Naive thymus-derived CD4-positive, alpha-beta T cell (primary cell): ENCODE results near the gene FBXL20. TPM values are rescaled to one million over a fixed set of nuclear protein-coding genes. Genes with fewer than 3 reads are reported as not detected.

Experiments
- ATAC-seq: fragments of 150-1000 bp; cut with Tn5 transposase; 2 replicates; pipeline ENCODE4 v1.10.0; 2021; ENCODE audit warnings: mild to moderate bottlenecking, moderate library complexity
- CTCF ChIA-PET: fragments of 350-600 bp; sonication (Branson Sonifier 250); formaldehyde crosslinking; loops from one replicate; lab custom pipeline; 2021; ENCODE audit warnings: antibody characterized with exemption; lab: Charles Lee
- POLR2A ChIA-PET: fragments of 350-600 bp; sonication (Branson Sonifier 250); formaldehyde crosslinking; loops from one replicate; lab custom pipeline; 2021; ENCODE audit warnings: antibody characterized with exemption, inconsistent platforms; lab: Charles Lee
- DNase-seq, 9 donors: peaks; one replicate each; pipeline versions ENCODE4 v3.0.0 to v3.0.0-alpha.2; 2020 to 2022; ENCODE audit warnings: mixed read lengths in 1 of 9
- H3K27ac ChIP-seq: one replicate; pipeline ENCODE4 v1.7.0; 2013; ENCODE audit warnings: mild to moderate bottlenecking, low read depth, low read length, moderate library complexity
- H3K27me3 ChIP-seq, 2 donors: one replicate each; pipeline ENCODE4 v1.7.0; 2013; ENCODE audit warnings: low read length in 2 of 2, mild to moderate bottlenecking in 2 of 2, moderate library complexity in 2 of 2; ENCODE audit not compliant: control insufficient read depth in 2 of 2, insufficient read depth in 2 of 2
- H3K36me3 ChIP-seq, 3 experiments: 1 replicate in 2 of 3; 2 replicates in 1 of 3; pipeline ENCODE4 v1.7.0; 2013; ENCODE audit warnings: low read length in 3 of 3, mild to moderate bottlenecking in 3 of 3, moderate library complexity in 1 of 3; ENCODE audit not compliant: insufficient read depth in 3 of 3, control insufficient read depth in 2 of 3
- H3K4me1 ChIP-seq, 2 donors: one replicate each; pipeline ENCODE4 v1.7.0; 2013; ENCODE audit warnings: low read length in 2 of 2, mild to moderate bottlenecking in 2 of 2, moderate library complexity in 1 of 2; ENCODE audit not compliant: control insufficient read depth in 2 of 2, insufficient read depth in 2 of 2
- H3K4me3 ChIP-seq: 2 replicates; pipeline ENCODE4 v1.7.0; 2013; ENCODE audit warnings: mild to moderate bottlenecking, low read length
- H3K9me3 ChIP-seq, 3 experiments: 1 replicate in 2 of 3; 2 replicates in 1 of 3; pipeline ENCODE4 v1.7.0; 2013; ENCODE audit warnings: low read length in 3 of 3; ENCODE audit not compliant: control insufficient read depth in 2 of 3
- H3K27ac Mint-ChIP-seq, 9 donors: one replicate each; pipeline ENCODE4 v1.8.0; 2020 to 2022; ENCODE audit warnings: mixed read lengths in 9 of 9, mild to moderate bottlenecking in 8 of 9, moderate library complexity in 5 of 9, inconsistent platforms in 2 of 9
- H3K27me3 Mint-ChIP-seq, 5 donors: one replicate each; pipeline ENCODE4 v1.8.0; 2021 to 2022; ENCODE audit warnings: mixed read lengths in 5 of 5, mild to moderate bottlenecking in 1 of 5
- H3K36me3 Mint-ChIP-seq, 5 donors: one replicate each; pipeline ENCODE4 v1.8.0; 2020 to 2022; ENCODE audit warnings: mixed read lengths in 5 of 5, mild to moderate bottlenecking in 3 of 5, inconsistent platforms in 1 of 5
- H3K4me1 Mint-ChIP-seq, 7 donors: one replicate each; pipeline ENCODE4 v1.8.0; 2020 to 2022; ENCODE audit warnings: mixed read lengths in 7 of 7, mild to moderate bottlenecking in 3 of 7, inconsistent platforms in 1 of 7
- H3K4me3 Mint-ChIP-seq, 10 donors: one replicate each; pipeline ENCODE4 v1.8.0; 2020 to 2022; ENCODE audit warnings: mild to moderate bottlenecking in 10 of 10, mixed read lengths in 10 of 10, moderate library complexity in 6 of 10, inconsistent platforms in 2 of 10
- H3K9me3 Mint-ChIP-seq, 11 donors: one replicate each; pipeline ENCODE4 v1.8.0; 2020 to 2022; ENCODE audit warnings: mixed read lengths in 11 of 11, mild to moderate bottlenecking in 4 of 11, inconsistent platforms in 1 of 11, moderate library complexity in 1 of 11
- intact Hi-C, 2 donors: fragments of 100-400 bp; cut with micrococcal nuclease; formaldehyde crosslinking; loops; one replicate each; pipeline ENCODE4 v1.15.1; 2023
- polyA plus RNA-seq, 2 donors: library from polyadenylated mRNA; unstranded; fragments of 300-500 nt; fragmentation: Illumina TruSeq; gene quantifications; one replicate each; pipeline ENCODE4 v1.2.3, GENCODE V29; 2021
- total RNA-seq, 6 experiments: library from RNA in 5 of 6; stranded (reverse) in 5 of 6; gene quantifications; 1 replicate in 5 of 6; 2 replicates in 1 of 6; pipeline ENCODE4 v1.2.3 and lab custom pipeline; 2021 to 2026

The FBXL20 gene
- total RNA-seq (10 to 100 TPM; 17.6 to 35.0 (median 26.1) TPM), polyA plus RNA-seq (1 to 10 TPM; 3.8 to 4.5 TPM), total RNA-seq (lab: John Stamatoyannopoulos, UW) (65.7 reads per million, percentile 77 among the genes with 10 or more reads in this experiment)

GRCh38 chr17:39401412-39402243 is at the start of gene FBXL20:
Gene FBXL20, minus strand, starts transcription at chr17:39401626. Its CDS starts 224 bp downstream, at chr17:39401402.
- peaks cover 18 to 56% (median 44%) of the 10 kb centered on the region in 7 donors for H3K4me1 Mint-ChIP-seq
- H3K9me3 Mint-ChIP-seq = peaks cover 0 to 4% (median 0%) of the 10 kb centered on the region in 11 donors
- no peaks in the 10 kb centered on the region for H3K36me3 Mint-ChIP-seq
- peak; percentile 89 for ATAC-seq
- H3K27me3 ChIP-seq = no peaks in the 10 kb centered on the region
- peak within 1 kb of the TSS; percentile 90 for H3K27ac ChIP-seq
- peaks cover 6 to 13% of the 10 kb centered on the region in 2 donors for H3K4me1 ChIP-seq
- CTCF ChIA-PET = no interaction called here
- H3K4me3 ChIP-seq = peak within 1 kb of the TSS; percentile 84
- POLR2A ChIA-PET = interaction anchor here (0.5 to 3.8 kb wide), 6 partner anchors 8 to 1418 kb away, joined by 3 to 23 read pairs (median 6); partner anchors contain the start of genes CDK12, MED1 and RPL19
- peak; percentile 85 to 94 (median 91) for DNase-seq
- peaks cover 0 to 24% (median 0%) of the 10 kb centered on the region in 3 experiments for H3K36me3 ChIP-seq
- H3K9me3 ChIP-seq = no peaks in the 10 kb centered on the region
- H3K27me3 Mint-ChIP-seq = no peaks in the 10 kb centered on the region
- H3K27ac Mint-ChIP-seq = peak within 1 kb of the TSS; percentile 86 to 99 (median 96)
- peak within 1 kb of the TSS; percentile 93 to 99 (median 98) for H3K4me3 Mint-ChIP-seq
- intact Hi-C loops = loop anchor here (1.0 to 10.0 kb wide), 4 partner anchors 50 to 333 kb away; partner anchors contain the start of genes CDK12 (in 2 of the 2), MED1 (in 2 of the 2), GRB7 (in 1 of the 2) and MIEN1 (in 1 of the 2)

GRCh38 chr17:39450847-39451581 is 49.6 kb upstream of the FBXL20 start, which contains the start of gene MED1:
Gene MED1, minus strand, starts transcription at chr17:39451263. Its CDS starts 201 bp downstream, at chr17:39451062.
- Mint-ChIP-seq H3K36me3 (peaks cover 0 to 10% (median 4%) of the 10 kb centered on the region in 5 donors), H3K27ac (peak within 1 kb of the TSS; percentile 96 to 100 (median 99)), H3K9me3 (no peaks in the 10 kb centered on the region), H3K27me3 (no peaks in the 10 kb centered on the region), H3K4me1 (peaks cover 7 to 38% (median 29%) of the 10 kb centered on the region in 7 donors), H3K4me3 (peak within 1 kb of the TSS; percentile 92 to 98 (median 96))
- Histone ChIP-seq H3K4me3 (peak within 1 kb of the TSS; percentile 98), H3K4me1 (peaks cover 8 to 12% of the 10 kb centered on the region in 2 donors), H3K27ac (peak within 1 kb of the TSS; percentile 85), H3K36me3 (peaks cover 0 to 14% (median 0%) of the 10 kb centered on the region in 3 experiments), H3K9me3 (no peaks in the 10 kb centered on the region), H3K27me3 (no peaks in the 10 kb centered on the region)
- ChIA-PET POLR2A (interaction anchor here (0.6 to 6.7 kb wide), 8 partner anchors 9 to 589 kb away, joined by 3 to 143 read pairs (median 6); partner anchors contain the start of genes CDK12, FBXL20 and RPL19), CTCF (interaction anchor here (0.7 to 1.0 kb wide), 3 partner anchors 9 to 230 kb away, joined by 3 read pairs; no protein-coding TSS in a partner anchor)
- DNase-seq (peak; percentile 77 to 94 (median 89)), ATAC-seq (peak; percentile 95)
- intact Hi-C loops = loop anchor here (1.0 kb wide), 3 partner anchors 10 to 50 kb away; partner anchors contain the start of genes CDK12 (in 2 of the 2) and FBXL20 (in 1 of the 2)

- H3K9me3 ChIP-seq = no peaks in the 10 kb centered on the region
- H3K27ac ChIP-seq = peak overlapping the region; percentile 85
- POLR2A ChIA-PET = interaction anchor here (1.5 to 6.7 kb wide), 4 partner anchors 8 to 51 kb away, joined by 7 to 143 read pairs (median 8); partner anchors contain the start of genes CDK12 and FBXL20
- Mint-ChIP-seq H3K4me3 (peak overlapping the region; percentile 29 to 98 (median 96)), H3K4me1 (peaks cover 7 to 38% (median 29%) of the 10 kb centered on the region in 7 donors), H3K27me3 (no peaks in the 10 kb centered on the region), H3K9me3 (no peaks in the 10 kb centered on the region), H3K27ac (peak overlapping the region in 7 of 9 donors; percentile 25 to 99 (median 98)), H3K36me3 (peaks cover 0 to 10% (median 4%) of the 10 kb centered on the region in 5 donors)
- no peaks in the 10 kb centered on the region for H3K27me3 ChIP-seq
- DNase-seq (no peak), ATAC-seq (no peak)
- CTCF ChIA-PET = no interaction called here
- intact Hi-C loops = no loop called here
- peak overlapping the region; percentile 98 for H3K4me3 ChIP-seq
- H3K4me1 ChIP-seq = peaks cover 8 to 12% of the 10 kb centered on the region in 2 donors
- peaks cover 0 to 24% (median 4%) of the 10 kb centered on the region in 3 experiments for H3K36me3 ChIP-seq
Observed at GRCh38 chr17:39450051-39450450, 48.6 kb upstream of the FBXL20 start.

DNA sequence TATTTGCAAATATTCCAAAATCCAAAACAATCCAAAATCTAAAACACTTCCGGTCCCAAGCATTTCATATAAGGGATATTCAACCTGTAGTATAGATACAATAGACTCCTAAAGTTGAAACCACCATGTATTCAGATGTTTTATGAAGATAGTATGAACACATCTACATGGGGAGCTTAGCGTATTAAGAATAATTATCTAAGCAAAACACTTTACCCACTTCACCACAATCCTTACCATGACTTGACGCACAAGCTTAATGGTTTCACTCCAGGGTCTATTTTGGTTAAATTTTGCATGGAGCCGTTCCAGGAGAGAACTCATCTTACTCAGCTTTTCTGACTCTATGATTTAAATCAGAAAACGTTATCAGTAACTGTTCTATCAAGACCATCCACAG is 46.1 kb upstream of the FBXL20 start:
- no peak overlapping the region for H3K4me3 Mint-ChIP-seq
- ATAC-seq (no peak), DNase-seq (no peak)
- H3K27me3 ChIP-seq = no peaks in the 10 kb centered on the region
- POLR2A ChIA-PET = interaction anchor here (6.7 kb wide), 1 partner anchor 15 kb away, joined by 143 read pairs; the partner anchor contains the start of gene CDK12
- peaks cover 0 to 25% (median 15%) of the 10 kb centered on the region in 5 donors for H3K36me3 Mint-ChIP-seq
- H3K27ac Mint-ChIP-seq = no peak overlapping the region
- H3K4me1 Mint-ChIP-seq = peaks cover 7 to 44% (median 37%) of the 10 kb centered on the region in 7 donors
- H3K27ac ChIP-seq = no peak overlapping the region
- intact Hi-C loops = no loop called here
- H3K4me1 ChIP-seq = peaks cover 8 to 12% of the 10 kb centered on the region in 2 donors
- H3K36me3 ChIP-seq = peaks cover 0 to 45% (median 9%) of the 10 kb centered on the region in 3 experiments
- CTCF ChIA-PET = interaction anchor here (0.6 kb wide), 1 partner anchor 211 kb away, joined by 6 read pairs; no protein-coding TSS in a partner anchor
- no peaks in the 10 kb centered on the region for H3K9me3 ChIP-seq
- H3K9me3 Mint-ChIP-seq = no peaks in the 10 kb centered on the region
- no peak overlapping the region for H3K4me3 ChIP-seq
- H3K27me3 Mint-ChIP-seq = no peaks in the 10 kb centered on the region

DNA sequence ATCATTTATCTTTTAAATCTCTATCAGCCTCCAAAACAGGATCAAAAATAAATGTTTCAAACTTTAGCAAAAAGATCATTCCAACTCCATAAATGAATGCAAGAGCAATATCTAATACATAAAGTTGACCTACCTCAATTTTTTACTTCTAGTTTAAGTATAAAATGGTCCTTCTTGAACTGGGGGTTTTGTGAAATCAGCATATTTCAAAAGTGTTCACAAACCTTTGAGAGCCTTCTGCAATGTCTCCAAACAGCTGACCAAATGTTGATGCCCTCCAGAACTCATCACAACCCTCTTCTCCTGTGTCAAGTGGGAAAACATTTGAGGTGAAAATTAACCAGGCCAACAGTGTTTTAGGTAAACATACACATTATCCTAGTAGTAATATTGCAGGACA is 41.9 kb upstream of the FBXL20 start:
- DNase-seq = no peak
- no peak for ATAC-seq
- ChIA-PET CTCF (interaction anchor here (0.7 kb wide), 1 partner anchor 441 kb away, joined by 3 read pairs; no protein-coding TSS in a partner anchor), POLR2A (no interaction called here)
- no peaks in the 10 kb centered on the region for H3K9me3 ChIP-seq
- intact Hi-C loops = loop anchor here in 1 of 2 donors (5.0 kb wide), 1 partner anchor 49 kb away; no protein-coding TSS in a partner anchor
- peaks cover 0 to 53% (median 28%) of the 10 kb centered on the region in 5 donors for H3K36me3 Mint-ChIP-seq
- H3K4me3 Mint-ChIP-seq = no peak overlapping the region
- H3K27ac ChIP-seq = no peak overlapping the region
- no peak overlapping the region for H3K27ac Mint-ChIP-seq
- no peaks in the 10 kb centered on the region for H3K27me3 ChIP-seq
- H3K4me1 ChIP-seq = no peaks in the 10 kb centered on the region
- peaks cover 1 to 22% (median 17%) of the 10 kb centered on the region in 7 donors for H3K4me1 Mint-ChIP-seq
- H3K9me3 Mint-ChIP-seq = peaks cover 0 to 2% (median 0%) of the 10 kb centered on the region in 11 donors
- peaks cover 6 to 83% (median 13%) of the 10 kb centered on the region in 3 experiments for H3K36me3 ChIP-seq
- H3K4me3 ChIP-seq = no peak overlapping the region
- no peaks in the 10 kb centered on the region for H3K27me3 Mint-ChIP-seq
